Measurements from ENCODE around the gene RPS27A.

GRCh38 chr2:55233658-55233940, 1.1 kb downstream of the RPS27A start:
- TF ChIP-seq EZH2phosphoT487 (IDR thresholded peaks at IDR 0.05; ENCODE audit: insufficient read depth, low read depth), result no peak
- TF ChIP-seq EZH2 (IDR thresholded peaks at IDR 0.05; ENCODE audit: insufficient read depth, poor library complexity, severe bottlenecking), result no peak

Measured in GM23248 (cell line).